HG03460 (cell line): ENCODE data around the gene TEDDM1.
A peak's percentile ranks its signal among the peaks of the same experiment; 100 is the strongest.
"Not testable (repeated sequence)": the region's sequence is repeated elsewhere in the genome, so short reads cannot be mapped to it uniquely, and the experiment has no call there.

Experiments
- ATAC-seq: cut with Tn5 transposase; IDR thresholded peaks from one replicate; pipeline ENCODE4 v1.9.1; 2021; ENCODE audit not compliant: unreplicated experiment

TEDDM1 gene

GRCh38 chr1:182400567-182400966 lies at the start of gene TEDDM1:
TEDDM1 (minus strand) TSS chr1:182400667; CDS start chr1:182400485, 182 bp downstream.
- no peak for ATAC-seq

DNA sequence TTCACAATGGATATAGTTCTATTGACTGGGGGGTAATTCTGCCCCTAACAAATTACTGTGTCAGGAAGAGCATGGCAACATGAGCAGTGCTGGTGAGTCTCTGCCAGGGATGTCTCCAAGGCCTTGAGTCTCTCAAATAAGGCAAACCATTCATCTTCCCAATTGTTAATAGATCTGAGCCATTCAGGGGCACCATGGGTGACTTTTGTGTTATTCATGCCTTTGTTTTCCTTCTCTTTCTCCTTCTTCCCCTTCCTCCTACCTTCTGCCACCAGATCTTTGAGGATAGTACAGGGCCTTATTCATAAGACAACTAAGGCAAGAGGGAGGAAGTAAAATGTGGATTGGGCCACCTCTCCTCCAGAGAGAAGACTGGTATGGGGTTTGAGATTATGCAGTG lies 49.6 kb upstream of the TEDDM1 start, which contains the start of gene RGSL1:
Gene RGSL1 (plus strand): TSS at position 60 of the 400 bp plus-strand sequence. CDS start 20 bp downstream, at position 80.
- ATAC-seq = no peak

DNA sequence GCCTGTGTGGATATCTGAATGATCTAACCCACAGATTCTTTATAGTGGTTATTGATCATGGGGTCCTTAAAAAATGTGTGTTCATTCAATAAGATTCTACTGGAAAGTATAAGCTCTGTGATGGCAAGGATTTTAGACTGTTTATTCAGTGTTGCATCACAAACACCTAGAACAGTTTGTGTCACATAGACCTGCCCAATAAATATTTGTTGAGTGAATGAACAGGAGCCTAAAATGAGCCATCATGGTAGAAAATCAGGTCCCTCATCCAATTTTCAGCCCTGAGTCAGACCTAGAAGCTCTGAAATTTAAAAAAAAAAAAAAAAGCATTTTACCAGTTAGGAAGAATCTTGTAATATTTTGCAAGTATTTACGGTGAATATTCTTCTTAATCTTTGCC lies 47.2 kb upstream of the TEDDM1 start:
- ATAC-seq = no peak

- ATAC-seq = not testable (repeated sequence)
Measured at GRCh38 chr1:182447124-182447523, 46.7 kb upstream of the TEDDM1 start.

- ATAC-seq = no peak
Measured at GRCh38 chr1:182446033-182446669, 45.7 kb upstream of the TEDDM1 start.

- no peak for ATAC-seq
Measured at GRCh38 chr1:182444497-182444896, 44.0 kb upstream of the TEDDM1 start.

- no peak for ATAC-seq
Measured at GRCh38 chr1:182442333-182442732, 41.9 kb upstream of the TEDDM1 start.

- no peak for ATAC-seq
Measured at GRCh38 chr1:182441719-182442118, 41.3 kb upstream of the TEDDM1 start.

- no peak for ATAC-seq
Measured at GRCh38 chr1:182438326-182438725, 37.9 kb upstream of the TEDDM1 start.

GRCh38 chr1:182433580-182433979 lies 33.1 kb upstream of the TEDDM1 start:
- ATAC-seq = no peak

- no peak for ATAC-seq
Measured at GRCh38 chr1:182431278-182431677, 30.8 kb upstream of the TEDDM1 start.

GRCh38 chr1:182430263-182431068 lies 30.0 kb upstream of the TEDDM1 start:
- ATAC-seq = no peak

DNA sequence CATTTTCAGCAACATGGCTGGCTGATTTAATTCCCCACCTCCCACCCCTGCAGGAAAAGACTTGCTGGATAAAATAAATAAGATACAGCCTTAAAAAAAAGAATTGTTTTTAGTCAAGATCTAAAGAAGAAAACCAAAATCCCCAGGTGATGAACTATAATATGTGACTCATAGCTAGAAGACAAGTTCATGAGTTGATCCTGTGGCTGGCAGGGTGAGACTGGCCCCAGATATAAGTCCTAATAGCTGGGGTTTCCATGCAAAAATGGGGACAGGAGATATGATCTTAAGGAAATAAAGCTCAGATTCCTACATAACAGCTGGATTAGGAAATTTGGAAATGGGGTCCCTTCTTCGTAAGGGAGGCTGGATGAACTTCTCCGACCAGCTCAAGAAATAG lies 27.6 kb upstream of the TEDDM1 start:
- no peak for ATAC-seq

DNA sequence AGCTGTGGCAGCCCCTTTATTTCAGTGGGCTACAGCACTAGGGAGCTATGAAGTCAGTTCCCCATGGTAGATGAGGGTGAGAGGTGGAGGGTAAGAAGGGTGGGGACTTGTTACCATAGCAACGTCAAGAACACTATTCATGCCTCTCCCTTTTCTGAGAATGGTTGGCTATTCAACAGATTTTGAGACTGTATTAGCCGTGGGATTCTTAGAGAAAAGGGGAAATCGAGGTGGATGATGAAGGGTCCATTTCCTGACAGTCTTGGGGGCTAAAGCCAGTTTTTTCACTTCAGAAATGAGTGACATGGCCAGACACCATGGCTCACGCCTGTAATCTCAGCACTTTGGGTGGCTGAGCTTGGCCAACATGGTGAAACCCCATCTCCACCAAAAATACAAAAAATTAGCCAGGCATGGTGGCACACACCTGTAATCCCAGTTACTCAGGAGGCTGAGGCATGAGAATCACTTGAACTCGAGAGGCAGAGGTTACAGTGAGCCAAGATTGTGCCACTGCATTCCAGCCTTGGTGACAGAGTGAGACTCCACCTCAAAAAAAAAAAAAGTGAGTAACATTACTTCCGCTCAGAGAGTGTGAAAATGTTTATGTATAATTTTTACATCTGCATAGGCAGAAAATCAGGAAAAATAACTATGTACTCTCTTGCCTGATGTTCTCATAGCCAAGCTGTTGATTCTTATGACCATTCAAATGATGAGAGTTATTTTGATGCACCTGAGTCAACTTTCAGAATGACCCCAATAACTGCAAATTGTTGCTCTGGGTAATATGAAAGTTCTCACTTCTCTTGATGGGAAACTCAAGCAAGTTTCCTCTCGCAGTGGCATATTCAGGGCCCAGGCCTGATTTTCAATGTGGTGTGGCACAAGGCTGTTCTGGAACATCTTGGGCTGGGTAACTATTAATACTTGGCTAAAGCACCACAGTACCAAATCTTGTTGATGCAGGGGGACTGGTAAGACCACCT lies 26.3 kb upstream of the TEDDM1 start:
- peak; percentile 68 for ATAC-seq

- no peak for ATAC-seq
Measured at GRCh38 chr1:182415789-182416188, 15.3 kb upstream of the TEDDM1 start.

- no peak for ATAC-seq
Measured at GRCh38 chr1:182413969-182414368, 13.5 kb upstream of the TEDDM1 start.

GRCh38 chr1:182413486-182413885 lies 13.0 kb upstream of the TEDDM1 start:
- ATAC-seq = no peak

DNA sequence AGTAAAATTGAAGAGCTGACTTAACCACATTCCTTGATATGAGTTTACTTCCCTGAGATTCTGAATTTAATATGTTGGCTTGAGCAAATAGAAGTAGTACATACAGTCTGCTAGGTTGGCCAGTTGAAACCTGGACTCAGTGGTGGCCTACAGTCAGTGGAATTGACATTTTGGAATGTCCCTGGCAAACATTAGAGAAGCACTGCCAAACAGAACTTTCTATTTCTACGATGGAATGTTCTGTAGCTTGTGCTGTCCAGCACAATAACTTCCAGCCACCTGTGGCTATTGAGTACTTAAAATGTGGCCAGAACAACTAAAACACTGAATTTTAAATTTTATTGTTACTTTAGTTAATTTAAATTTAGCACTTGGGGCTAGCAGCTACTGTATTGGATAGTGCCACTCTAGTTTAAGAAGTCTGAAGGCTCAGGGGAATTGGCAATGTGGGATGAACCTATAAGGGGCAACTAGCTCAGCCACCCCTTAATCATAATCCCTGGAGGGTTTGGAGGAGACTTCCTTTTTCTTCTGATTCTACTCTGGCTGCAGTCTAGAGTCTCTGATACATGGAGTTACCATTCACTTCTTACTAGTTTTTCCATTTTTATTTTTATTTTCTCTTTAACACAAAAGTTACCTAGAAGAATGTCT lies 10.3 kb upstream of the TEDDM1 start:
- no peak for ATAC-seq

GRCh38 chr1:182410138-182410537 lies 9.7 kb upstream of the TEDDM1 start:
- no peak for ATAC-seq

DNA sequence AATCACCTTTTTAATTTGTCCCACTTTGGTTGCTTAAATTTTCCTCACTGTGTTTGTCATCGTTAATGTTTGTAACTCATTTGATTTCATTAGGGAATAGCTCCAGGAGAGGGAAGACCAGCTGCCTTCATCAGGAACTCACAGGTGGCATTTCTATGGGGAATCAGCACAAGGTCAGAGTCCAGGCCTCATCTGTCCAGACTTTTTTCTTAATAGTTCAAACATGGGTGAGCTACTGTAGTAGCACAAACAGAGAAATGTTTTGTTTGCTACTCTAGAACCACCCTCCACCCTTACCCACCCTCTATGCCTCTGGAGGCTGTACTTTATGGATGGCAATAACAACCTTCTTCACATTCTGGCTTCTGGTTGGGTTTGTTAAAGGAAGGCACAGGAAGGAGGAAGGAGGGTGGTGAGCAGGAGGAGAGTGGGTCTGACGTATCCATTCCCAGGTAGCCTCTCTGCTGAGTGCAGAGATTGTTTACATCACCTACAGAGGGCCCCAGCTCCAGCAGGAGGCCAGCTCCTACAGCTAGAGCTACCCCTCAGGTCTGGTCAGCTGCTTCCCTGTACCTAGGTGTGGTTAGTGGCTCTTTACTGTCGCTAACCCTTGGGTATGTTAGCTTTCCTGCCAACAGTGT lies 8.1 kb upstream of the TEDDM1 start:
- no peak for ATAC-seq
